Activated CD8-positive, alpha-beta memory T cell treated with anti-CD3 and anti-CD28 coated beads for 36 hours (primary cell): ENCODE results near the gene AP3D1. TPM values are rescaled to one million over a fixed set of nuclear protein-coding genes. Genes with fewer than 3 reads are reported as not detected.

Source experiments
- CTCF ChIA-PET: fragments of 350-600 bp; sonication (Branson Sonifier 250); formaldehyde crosslinking; loops from one replicate; lab custom pipeline; 2021; ENCODE audit warnings: antibody characterized with exemption; lab: Charles Lee
- POLR2A ChIA-PET: fragments of 350-600 bp; sonication (Branson Sonifier 250); formaldehyde crosslinking; loops from one replicate; lab custom pipeline; 2021; ENCODE audit warnings: antibody characterized with exemption; lab: Charles Lee
- total RNA-seq, 2 experiments: library from RNA; stranded (reverse); gene quantifications; one replicate each; pipeline ENCODE4 v1.2.3, GENCODE V29; 2021

AP3D1 gene
- total RNA-seq, 2 experiments from 2014 or later: 94.2 to 103 TPM

DNA sequence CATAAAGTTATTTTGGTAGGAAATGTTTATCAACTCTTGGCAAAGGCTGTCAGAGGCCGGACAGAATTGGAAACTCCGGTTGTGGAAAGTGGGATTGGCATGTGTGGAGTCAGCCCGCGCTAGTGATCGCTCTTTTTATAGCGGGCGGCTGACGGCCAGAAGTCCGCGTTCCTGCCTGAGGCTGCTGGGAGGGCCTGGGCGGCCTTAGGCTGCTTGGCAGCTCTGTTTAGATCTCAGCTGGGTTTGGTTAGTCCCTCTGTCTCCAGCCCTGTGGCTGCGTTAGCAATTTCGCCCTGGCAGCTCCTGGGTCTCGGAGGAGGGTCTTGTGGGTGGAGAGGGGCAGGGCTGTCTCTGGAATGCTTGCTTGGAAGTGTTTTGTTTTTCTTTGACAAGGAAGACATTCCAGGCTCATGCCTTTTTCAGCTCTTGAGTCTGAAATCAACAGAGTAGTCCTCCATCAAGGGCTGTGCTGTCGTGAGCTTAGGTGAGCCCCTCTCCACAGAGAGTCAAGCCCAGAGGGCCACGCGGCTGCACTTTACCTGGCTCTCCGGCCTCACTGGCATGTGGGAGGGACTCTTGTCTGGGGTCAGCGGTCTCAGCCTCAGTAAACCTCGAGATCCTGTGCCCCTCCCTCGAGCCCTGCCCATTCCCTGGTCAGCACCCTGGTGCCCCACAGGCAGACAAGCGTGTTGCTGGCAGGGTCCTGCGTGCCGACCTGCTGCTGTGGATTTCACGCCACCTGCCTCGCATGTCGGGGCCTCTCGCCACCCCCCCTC is 34.9 kb upstream of the AP3D1 start:
- ChIA-PET POLR2A (no interaction called here), CTCF (no interaction called here)

DNA sequence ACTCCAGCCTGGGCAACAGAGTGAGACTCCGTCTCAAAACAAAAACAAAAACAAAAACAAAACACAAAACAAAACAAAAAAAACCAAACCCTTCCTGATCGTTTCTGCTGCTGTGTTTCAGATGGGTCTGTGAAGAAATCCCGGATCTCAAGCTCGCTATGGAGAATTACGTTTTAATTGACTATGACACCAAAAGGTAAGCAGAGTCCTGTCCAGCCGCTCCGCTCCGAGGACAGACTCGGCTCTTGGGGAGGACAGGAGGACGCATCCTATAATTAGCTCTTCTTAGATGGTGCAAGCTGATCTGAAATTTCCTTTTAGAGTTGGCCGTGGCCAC is 34.3 kb upstream of the AP3D1 start:
- POLR2A ChIA-PET: no interaction called here
- CTCF ChIA-PET: no interaction called here

DNA sequence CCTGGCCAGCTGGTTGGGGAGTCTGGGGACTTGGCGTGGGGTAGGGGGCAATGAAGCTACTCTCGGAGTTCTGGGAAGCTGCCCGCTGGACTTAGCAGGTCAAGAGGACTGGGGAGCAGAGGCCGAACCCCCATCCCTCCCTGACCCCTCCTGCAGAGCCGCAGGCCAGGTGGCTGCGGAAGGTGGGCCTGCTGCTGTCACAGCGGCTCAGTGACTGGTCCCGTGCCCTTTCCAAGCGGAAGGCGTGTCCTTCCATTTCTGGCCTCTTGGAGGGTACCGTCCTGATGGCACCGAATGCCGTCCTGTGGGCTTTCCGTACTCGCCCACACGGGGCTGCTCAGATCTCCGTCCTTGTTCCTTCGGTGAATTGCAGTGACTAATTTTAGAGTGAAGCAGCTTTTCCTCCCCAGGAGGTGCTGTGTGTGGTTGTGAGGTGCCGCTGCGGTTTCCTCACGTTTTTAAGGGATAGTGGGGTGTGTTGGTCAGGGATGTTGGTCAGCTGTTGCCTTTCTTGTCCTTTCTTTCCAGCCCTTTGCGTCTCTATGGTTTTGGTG is 33.1 kb upstream of the AP3D1 start:
- ChIA-PET POLR2A (no interaction called here), CTCF (no interaction called here)

DNA sequence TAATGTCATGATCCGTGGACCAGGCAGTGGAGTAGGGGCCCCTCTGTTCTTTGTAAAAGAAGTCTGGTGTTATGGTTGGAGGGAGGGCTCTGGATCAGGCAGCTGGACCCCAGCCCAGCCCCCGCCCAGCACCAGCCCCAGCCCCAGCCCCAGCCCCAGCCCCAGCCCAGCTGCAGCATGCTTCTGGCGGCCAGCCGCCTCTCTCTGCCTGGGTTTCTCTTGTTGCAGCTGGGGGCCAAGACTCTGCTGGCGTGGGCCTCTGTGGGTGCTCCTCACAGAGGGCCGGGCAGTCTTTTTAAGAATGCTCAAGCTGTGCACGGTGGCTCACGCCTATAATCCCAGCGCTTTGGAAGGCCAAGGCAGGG is 30.2 kb upstream of the AP3D1 start:
- ChIA-PET CTCF (no interaction called here), POLR2A (interaction anchor here (0.6 kb wide), 1 partner anchor 105 kb away, joined by 3 read pairs; no protein-coding TSS in a partner anchor)

DNA sequence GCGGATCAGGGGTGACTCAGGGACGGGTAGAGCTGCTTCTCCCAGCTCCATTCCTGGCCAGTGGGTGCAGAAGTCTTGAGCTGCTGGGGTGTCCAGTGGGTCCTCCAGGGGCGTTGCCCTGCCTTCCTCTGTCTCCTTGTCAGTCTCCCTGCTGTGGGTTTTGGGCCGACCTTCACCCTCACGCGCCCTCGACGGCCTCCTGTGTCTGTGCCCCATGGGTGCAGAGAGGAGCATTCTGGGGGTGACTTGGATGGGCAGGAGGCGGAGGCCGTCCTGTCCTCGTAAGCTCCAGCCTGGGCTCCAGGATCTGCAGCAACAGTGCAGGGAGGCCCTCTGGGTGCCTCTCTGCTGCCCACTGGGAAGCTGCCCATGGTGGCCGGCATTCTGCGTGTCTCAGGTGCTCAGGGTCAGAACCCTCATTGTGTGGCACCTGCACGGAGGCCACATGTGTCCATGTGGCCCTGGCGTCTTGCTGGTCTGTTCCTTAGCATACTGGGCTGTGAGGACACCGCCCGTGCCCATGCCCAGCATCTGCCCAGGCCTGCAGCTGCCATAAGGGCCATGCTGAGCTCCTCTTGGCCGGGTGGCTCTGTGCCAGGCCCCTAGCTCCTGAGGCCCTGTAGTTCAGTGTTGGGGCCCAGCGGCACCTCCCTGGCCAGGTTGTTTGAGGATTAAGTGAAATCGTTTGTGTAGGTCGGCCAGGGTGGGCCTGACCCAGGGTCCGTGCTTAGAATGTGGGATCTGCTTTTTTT is 29.7 kb upstream of the AP3D1 start:
- CTCF ChIA-PET: no interaction called here
- POLR2A ChIA-PET: interaction anchor here (0.6 kb wide), 2 partner anchors 104 to 280 kb away, joined by 3 read pairs; no protein-coding TSS in a partner anchor

DNA sequence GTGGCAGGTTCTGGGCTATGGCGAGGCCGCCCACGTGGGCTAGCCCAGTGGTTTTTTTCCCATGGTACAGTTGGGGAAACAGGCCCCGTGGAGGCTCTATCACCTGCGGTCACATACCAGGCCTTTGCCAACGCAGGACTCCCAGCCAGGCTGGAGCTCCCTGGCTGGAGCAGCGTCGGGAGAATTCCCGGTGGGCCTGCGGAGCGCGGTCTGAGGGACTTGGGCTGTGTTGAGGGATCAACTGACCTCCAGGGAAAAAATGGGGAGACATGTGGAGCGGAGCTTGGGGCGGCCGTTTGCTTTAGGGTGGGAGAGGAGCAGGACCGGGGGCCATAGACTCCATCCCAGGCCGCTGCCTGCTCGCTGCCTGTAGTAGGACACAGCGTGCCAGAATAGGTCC is 28.7 kb upstream of the AP3D1 start:
- POLR2A ChIA-PET: interaction anchor here (0.6 kb wide), 1 partner anchor 279 kb away, joined by 3 read pairs; no protein-coding TSS in a partner anchor

DNA sequence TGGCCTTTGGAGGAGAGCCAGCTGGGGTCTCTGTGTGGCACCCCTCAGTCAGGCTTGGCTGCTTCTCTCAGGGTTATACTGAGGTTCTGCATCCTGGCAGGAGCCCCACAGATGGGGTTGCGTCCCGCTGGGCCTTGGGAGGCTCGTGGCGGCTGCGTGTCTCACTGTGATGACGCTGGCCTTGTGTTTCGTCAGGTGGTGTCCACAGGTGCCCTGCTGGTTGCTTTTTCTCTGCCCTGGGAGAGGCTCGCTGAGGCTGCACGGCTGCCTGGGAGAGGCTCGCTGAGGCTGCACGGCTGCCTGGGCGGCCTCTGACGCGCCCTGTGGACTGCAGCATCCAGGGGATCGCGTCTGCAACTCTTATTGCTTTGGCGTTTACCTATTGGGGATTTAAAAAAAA is 27.7 kb upstream of the AP3D1 start:
- POLR2A ChIA-PET: no interaction called here
- CTCF ChIA-PET: no interaction called here

More for the DNA sequence above, 28.7 kb upstream of the AP3D1 start:
- CTCF ChIA-PET: no interaction called here

DNA sequence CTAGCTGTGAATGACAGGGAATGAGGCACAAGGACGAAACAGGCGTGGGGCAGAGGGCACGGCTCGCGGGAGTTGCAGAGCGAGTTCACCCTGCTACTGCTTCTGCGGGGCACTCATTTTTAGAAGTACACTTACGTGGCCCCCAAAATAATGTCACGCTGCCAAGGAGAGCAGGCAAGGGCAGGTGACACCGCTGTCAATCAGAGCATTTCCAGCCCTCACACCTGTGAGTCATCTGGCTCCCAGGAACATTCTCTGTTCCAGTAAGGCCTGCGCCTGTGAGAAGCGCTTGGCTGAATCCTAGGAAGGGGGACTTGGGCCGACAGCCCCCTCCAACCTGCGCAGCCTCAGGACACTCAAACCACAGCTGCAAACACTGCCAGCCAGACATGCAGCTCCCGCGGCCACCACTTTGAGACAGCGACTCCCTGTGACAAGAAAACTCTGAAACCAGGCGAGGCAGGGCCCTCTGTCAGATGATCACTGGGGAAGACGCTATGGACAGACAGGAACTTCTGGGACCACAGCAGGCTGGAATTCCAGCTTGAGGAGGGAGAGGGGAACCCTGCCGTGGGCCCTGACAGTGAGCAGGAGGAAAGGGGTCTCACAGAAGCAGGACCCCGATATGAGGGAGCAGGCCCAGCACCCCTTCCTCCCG is 25.1 kb upstream of the AP3D1 start:
- ChIA-PET CTCF (interaction anchor here (1.2 kb wide), 1 partner anchor 21 kb away, joined by 7 read pairs; no protein-coding TSS in a partner anchor), POLR2A (no interaction called here)

DNA sequence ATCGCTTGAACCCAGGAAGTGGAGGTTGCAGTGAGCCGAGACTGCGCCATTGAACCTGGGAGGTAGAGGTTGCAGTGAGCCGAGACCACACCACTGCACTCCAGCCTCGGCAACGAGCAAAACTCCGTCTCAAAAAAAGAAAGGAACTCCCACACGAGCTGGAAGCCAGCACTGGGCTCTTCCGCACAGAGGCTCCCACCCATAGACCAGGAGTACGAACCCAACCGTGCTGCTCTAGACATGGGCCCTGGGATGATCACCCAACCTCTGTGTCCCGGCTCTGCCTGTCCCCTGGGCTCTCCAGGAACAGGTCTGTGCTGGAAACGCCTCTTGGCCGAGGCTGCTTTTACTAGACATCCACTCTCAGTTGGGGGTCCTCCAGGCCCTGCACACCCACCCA is 24.4 kb upstream of the AP3D1 start:
- ChIA-PET CTCF (no interaction called here), POLR2A (no interaction called here)

DNA sequence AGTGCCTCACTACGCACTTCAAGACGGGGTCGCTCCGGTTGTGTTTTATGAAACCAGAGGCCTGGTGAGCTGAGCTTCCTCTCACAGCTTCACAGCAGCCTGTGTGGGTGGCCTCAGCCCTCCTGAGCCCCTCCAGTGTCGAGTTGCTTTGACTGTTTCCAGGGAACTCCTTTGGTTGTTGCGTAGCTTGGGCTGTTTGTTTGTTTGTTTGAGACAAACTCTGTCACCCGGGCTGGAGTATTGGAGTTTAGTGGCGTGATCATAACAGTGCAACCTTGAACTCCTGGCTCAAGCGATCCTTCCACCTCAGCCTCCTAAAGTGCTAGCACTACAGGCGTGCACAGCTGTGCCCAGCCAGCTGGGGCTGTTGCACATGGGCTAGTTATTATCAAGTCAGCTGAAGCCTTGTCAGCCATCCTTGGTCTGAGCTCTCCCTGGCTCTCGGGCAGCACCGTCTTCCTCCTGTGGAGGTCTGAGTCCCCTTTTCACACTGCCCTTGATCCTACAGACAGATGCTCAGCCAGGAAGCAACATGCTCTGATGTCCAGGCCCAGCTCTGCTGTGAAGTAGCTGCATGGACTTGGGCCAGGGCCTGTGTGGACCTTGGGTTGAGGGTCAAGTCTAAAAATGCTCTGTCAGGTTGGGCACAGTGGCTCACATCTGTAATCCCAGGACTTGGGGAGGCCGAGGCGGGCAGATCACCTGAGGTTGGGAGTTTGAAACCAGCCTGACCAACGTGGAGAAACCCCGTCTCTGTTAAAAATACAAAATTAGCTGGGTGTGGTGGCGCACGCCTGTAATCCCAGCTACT is 22.6 kb upstream of the AP3D1 start:
- POLR2A ChIA-PET: interaction anchor here (0.6 kb wide), 3 partner anchors 13 to 1025 kb away, joined by 3 read pairs; no protein-coding TSS in a partner anchor
- CTCF ChIA-PET: interaction anchor here (1.3 to 1.7 kb wide), 2 partner anchors 18 to 34 kb away, joined by 3 read pairs; no protein-coding TSS in a partner anchor

DNA sequence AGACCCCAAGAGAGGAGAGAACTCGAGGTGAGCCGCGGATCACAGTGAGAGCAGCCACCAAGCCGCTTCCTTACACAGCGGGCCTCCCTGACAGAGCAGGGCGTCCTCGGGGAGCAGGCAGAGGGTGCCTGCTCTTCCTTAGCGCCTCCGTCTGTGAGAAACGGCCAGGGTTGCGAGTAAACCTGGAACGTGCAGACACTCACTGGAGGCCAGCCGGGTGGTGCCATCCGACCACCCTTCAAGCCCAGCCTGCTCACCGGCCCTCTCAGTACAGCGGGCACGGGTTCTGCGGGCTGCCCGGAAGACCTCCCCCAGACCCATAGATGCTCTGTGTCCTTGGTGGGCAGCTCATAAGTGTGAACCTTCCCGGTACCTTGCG is 22.0 kb upstream of the AP3D1 start:
- ChIA-PET POLR2A (no interaction called here), CTCF (interaction anchor here (1.3 to 1.7 kb wide), 2 partner anchors 17 to 34 kb away, joined by 3 read pairs; no protein-coding TSS in a partner anchor)

DNA sequence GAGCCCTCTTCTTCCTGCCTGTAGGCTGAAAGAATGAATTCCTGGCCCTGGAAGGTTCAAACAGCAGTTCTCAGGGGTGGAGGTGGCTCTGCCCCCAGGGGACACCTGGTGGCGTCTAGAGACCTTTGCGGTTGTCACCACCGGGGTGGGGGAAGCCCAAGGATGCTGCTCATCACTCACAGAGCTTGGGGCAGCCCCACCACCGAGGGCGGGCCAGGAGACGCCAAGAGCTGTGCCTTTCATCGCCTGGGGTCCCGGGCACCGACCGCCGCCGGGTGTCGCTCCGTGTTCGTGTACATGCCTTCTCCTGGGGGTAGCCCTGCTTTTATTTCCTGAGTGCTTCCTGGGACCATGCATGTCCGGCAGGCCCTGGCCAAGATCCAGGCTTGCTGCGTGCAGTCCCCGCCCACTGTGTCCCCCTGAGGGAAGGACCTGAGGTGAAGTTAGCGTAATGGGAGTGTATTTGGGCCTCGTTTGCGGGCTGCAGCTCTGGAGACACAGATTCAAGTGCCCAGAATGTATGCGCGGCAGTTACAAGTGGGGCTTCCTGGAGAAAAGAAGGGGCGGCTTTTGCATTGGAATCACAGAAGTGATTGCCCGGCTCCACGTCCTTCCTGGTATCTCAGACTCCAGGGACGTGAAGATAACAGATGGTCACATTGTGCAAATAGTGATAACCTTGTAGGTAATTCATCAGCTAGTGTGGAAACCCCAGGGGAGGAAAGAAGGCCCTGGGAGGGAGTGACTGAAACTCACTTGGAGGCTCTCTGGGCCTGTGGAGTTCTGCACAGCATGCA is 20.2 kb upstream of the AP3D1 start:
- CTCF ChIA-PET: interaction anchor here (0.6 to 1.8 kb wide), 7 partner anchors 16 to 953 kb away, joined by 3 to 10 read pairs (median 3); no protein-coding TSS in a partner anchor
- POLR2A ChIA-PET: interaction anchor here (0.7 to 1.1 kb wide), 2 partner anchors 39 to 66 kb away, joined by 3 to 4 read pairs; no protein-coding TSS in a partner anchor

DNA sequence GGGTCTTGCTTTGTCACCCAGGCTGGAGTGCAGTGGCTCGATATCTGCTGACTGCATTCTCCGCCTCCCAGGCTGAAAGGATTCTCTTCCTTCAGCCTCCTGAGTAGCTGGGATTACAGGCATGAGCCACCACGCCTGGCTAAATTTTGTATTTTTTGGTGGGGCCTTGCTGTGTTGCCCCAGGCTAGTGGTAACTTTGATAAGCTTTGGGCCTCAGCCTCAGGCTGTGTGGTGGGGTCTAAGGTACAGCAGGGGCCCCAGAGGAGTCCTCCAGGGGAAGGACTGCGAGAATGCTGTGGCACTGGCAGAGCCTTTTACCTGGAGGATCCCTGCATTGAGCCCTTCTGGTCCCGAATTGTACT is 19.6 kb upstream of the AP3D1 start:
- CTCF ChIA-PET: interaction anchor here (0.6 to 1.8 kb wide), 6 partner anchors 15 to 953 kb away, joined by 3 to 10 read pairs (median 3); no protein-coding TSS in a partner anchor
- POLR2A ChIA-PET: interaction anchor here (0.7 kb wide), 1 partner anchor 39 kb away, joined by 3 read pairs; no protein-coding TSS in a partner anchor

DNA sequence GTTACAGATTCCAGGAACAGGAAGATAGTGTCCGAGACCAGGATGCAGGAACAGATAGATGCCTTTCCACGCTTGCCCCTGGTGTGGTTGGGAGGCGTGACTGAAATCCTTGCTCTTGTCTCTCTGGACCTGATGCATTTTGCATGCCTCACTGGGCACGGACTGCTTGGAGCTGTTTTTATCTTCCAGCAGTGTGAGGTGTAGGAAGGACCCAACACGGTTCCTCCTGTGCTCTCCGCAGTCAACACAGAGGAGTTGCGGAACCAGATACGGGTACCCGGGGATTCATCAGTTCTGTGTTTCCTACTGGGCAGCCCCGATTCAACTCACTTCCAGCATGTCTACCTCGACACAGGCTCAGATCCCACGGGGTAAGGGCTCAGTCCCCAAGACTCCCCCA is 18.9 kb upstream of the AP3D1 start:
- POLR2A ChIA-PET: no interaction called here
- CTCF ChIA-PET: no interaction called here

DNA sequence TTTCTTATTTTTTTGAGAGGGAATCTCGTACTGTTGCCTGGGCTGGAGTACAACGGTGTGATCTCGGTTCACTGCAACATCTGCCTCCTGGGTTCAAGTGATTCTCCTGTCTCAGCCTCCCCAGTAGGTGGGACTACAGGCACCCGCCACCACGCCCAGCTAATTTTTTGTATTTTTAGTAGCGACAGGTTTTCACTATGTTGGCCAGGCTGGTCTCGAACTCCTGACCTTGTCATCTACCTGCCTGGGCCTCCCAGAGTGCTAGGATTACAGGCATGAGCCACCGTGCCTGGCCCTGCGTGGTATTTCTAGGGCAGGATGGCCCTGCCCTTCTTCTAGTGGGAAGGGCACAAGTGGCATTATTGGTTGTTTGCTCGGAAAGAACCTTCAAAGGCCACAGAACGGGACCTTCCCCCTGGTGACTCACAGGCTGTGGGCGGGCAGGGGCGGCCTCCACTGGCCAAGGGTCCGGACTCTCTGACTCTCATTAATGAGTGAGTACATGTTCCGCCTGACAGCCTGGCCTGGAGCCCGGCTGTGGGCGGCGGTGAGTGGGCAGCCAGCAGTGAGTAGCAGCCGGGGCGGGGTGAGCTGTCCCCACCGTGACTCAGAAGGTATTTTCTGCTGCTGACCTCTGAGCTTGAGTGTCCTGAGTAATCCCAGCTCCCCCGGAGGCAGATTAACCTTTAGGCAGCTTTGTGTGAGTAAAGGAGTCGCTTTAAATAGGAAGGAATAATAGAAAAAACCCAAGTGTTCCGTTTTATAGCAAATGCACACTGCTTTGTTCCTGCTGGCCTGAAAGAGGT is 17.5 kb upstream of the AP3D1 start:
- ChIA-PET CTCF (interaction anchor here (0.5 to 1.0 kb wide), 3 partner anchors 10 to 106 kb away, joined by 3 read pairs; no protein-coding TSS in a partner anchor), POLR2A (no interaction called here)

DNA sequence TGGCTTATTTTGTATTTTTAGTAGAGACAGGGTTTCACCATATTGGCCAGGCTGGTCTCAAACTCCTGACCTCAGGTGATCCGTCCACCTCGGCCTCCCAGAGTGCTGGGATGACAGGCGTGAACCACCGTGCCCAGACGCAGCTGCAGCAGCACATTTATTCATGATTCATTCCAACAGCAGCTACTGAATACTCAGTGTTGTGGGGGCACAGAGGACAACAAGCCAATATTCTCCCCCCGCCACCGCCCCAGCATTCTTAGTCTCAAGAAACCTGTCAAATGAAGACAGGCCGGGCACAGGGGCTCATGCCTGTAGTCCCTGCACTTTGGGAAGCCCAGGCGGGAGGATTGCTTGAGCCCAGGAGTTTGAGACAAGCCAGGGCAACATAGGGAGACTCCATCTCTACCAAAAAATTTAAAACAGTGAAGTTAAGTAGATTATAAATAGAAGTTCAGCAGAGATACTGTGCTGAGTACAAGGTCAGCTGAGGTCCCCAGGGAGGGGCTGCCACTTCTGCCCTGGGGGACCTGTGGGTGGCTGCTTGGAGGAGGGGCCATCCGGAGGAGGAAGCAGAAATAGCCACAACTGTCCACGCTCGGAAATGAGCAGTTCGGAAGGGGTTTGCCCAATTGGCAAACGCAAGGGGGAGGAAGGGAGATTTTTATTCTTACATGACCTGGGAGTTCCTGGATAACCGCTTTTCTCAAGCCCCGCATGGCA is 16.7 kb upstream of the AP3D1 start:
- ChIA-PET POLR2A (no interaction called here), CTCF (interaction anchor here (0.7 to 0.9 kb wide), 2 partner anchors 48 to 68 kb away, joined by 3 read pairs; partner anchors contain the start of gene PLEKHJ1)
